Peyer's patch (tissue), 4 donors: ENCODE results near the gene ACSM2B. TPM values are rescaled to one million over a fixed set of nuclear protein-coding genes. Genes with fewer than 3 reads are reported as not detected.
"Not testable (repeated sequence)": the region's sequence is repeated elsewhere in the genome, so short reads cannot be mapped to it uniquely, and the experiment has no call there.

Experiments used
- DNase-seq, 3 donors: peaks; one replicate each; pipeline ENCODE4 v3.0.0-alpha.2; 2017 to 2019
- H3K27ac ChIP-seq, 4 donors: fragments of 200-600 bp; sonication (generic); one replicate each; pipeline ENCODE4 v1.5.1; 2016 to 2019
- H3K27me3 ChIP-seq, 2 donors: fragments of 200-600 bp; sonication (generic); one replicate each; pipeline ENCODE4 v1.5.1; 2019
- H3K36me3 ChIP-seq, 3 donors: fragments of 200-600 bp; sonication (generic); one replicate each; pipeline ENCODE4 v1.5.1; 2016 to 2019
- H3K4me1 ChIP-seq, 4 donors: fragments of 200-600 bp; sonication (generic); one replicate each; pipeline ENCODE4 v1.5.1; 2016 to 2019
- H3K4me3 ChIP-seq, 4 donors: fragments of 200-600 bp; sonication (generic); 1 replicate in 3 of 4; 2 replicates in 1 of 4; pipeline ENCODE4 v1.5.1; 2016 to 2019; ENCODE audit warnings: mild to moderate bottlenecking in 1 of 4
- H3K9me3 ChIP-seq, 4 donors: fragments of 200-600 bp; sonication (generic); one replicate each; pipeline ENCODE4 v1.5.1; 2016 to 2019; ENCODE audit warnings: mild to moderate bottlenecking in 1 of 4
- CTCF ChIP-seq, 6 experiments: fragments of 450-650 bp in 4 of 6; fragments of 200-600 bp in 2 of 6; sonication (generic) in 1 of 6; IDR thresholded peaks; one replicate each; pipeline ENCODE4 v1.5.1; 2017 to 2019; ENCODE audit warnings: antibody characterized with exemption in 6 of 6, mild to moderate bottlenecking in 3 of 6, moderate library complexity in 1 of 6
- POLR2A ChIP-seq, 2 donors: fragments of 450-650 bp; IDR thresholded peaks; one replicate each; pipeline ENCODE4 v1.5.1; 2017; ENCODE audit warnings: antibody characterized with exemption in 2 of 2, mild to moderate bottlenecking in 2 of 2, moderate library complexity in 2 of 2
- total RNA-seq, 4 donors: library from RNA; depleted of rRNA; stranded (reverse); fragments of >200 nt; gene quantifications; one replicate each; pipeline ENCODE4 v1.1.0, GENCODE V29; 2016

Gene ACSM2B
- total RNA-seq, 4 donors from 2014 or later, result not detected

DNA sequence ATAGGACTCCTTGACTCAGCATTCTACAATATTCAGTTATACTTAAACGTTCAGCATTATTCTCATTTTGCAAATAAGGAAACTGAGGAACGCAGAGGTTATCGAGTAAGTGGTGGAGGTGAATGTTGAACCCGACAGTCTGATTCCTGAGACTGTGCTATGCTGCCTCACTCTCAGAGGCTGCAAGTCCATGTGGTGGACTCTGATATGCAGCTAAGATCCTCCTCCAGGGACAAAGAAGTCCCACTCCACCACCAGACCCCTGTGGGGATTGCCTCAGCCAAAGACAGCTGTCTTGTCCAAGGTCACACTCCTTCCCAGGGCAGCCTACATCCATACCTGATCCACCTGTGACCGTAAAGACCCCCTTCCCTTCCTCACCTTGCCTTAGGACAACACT is 37.5 kb downstream of the ACSM2B start:
- no peak overlapping the region for H3K4me3 ChIP-seq

GRCh38 chr16:20538181-20538580 is 38.0 kb downstream of the ACSM2B start:
- no peak for TF ChIP-seq POLR2A (IDR thresholded peaks at IDR 0.05)
- no peak for TF ChIP-seq CTCF (IDR thresholded peaks at IDR 0.05)
- no peak overlapping the region for H3K27ac ChIP-seq
- no peaks in the 10 kb centered on the region for H3K9me3 ChIP-seq
- no peaks in the 10 kb centered on the region for H3K4me1 ChIP-seq
- H3K36me3 ChIP-seq, result no peaks in the 10 kb centered on the region
- H3K27me3 ChIP-seq, result no peaks in the 10 kb centered on the region
- H3K4me3 ChIP-seq, result no peak overlapping the region
- DNase-seq, result no peak

More for the DNA sequence above, 37.5 kb downstream of the ACSM2B start:
- Histone ChIP-seq H3K9me3 (no peaks in the 10 kb centered on the region), H3K27ac (no peak overlapping the region), H3K4me1 (no peaks in the 10 kb centered on the region), H3K36me3 (no peaks in the 10 kb centered on the region), H3K27me3 (no peaks in the 10 kb centered on the region)
- no peak for TF ChIP-seq CTCF (IDR thresholded peaks at IDR 0.05)
- no peak for TF ChIP-seq POLR2A (IDR thresholded peaks at IDR 0.05)
- DNase-seq, result no peak

GRCh38 chr16:20536669-20537068 is 39.5 kb downstream of the ACSM2B start:
- H3K4me3 ChIP-seq, H3K27ac ChIP-seq, H3K4me1 ChIP-seq, H3K9me3 ChIP-seq, H3K27me3 ChIP-seq, H3K36me3 ChIP-seq, DNase-seq: not testable (repeated sequence)

DNA sequence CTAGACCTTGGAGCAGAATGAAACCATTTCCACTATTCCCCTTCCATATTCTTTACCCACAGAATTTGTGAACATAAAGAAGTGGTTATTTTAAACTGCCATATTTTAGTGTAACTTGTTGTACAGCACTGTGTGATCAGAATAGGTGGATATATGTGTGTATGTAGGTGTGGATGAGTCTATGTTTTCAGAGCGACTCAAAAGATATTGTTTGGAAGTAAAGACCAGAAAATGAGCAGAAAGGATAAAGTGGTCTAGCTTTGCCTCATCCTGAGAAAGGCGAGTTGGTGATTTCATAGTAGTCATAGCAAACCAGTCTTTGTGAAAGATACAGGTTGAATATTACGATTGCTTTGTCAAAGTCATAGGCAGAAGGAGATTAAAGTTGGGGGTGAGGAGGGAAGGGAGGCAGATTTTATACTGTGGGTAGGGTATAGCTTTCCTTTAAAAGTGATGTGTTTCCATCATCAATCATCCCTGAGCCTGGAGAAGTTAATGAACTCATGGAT is 43.8 kb downstream of the ACSM2B start:
- H3K4me1 ChIP-seq, H3K36me3 ChIP-seq, H3K27me3 ChIP-seq, DNase-seq, H3K9me3 ChIP-seq, H3K4me3 ChIP-seq, H3K27ac ChIP-seq: not testable (repeated sequence)

DNA sequence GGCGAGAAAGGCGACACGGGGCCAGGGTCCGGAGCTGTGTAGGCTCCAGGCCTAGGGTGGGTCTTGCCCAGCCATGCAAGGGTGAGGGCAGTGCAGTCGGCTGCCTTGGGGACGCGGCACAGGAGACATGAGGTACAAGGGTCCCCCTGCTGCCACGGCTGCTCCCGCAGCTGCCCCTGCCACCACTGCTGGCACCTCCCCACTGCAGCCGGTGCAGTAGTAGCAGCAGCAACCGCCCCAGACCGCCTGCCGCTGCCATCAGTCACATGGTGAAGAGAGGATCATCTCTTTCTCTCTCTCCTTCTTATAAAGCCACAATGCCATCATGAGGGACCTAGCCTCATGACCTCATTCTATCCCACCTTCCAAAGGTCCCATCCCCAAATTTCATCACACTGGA is 44.4 kb downstream of the ACSM2B start:
- not testable (repeated sequence) for H3K27me3 ChIP-seq, H3K36me3 ChIP-seq, H3K9me3 ChIP-seq, H3K4me3 ChIP-seq, H3K4me1 ChIP-seq, DNase-seq, H3K27ac ChIP-seq

DNA sequence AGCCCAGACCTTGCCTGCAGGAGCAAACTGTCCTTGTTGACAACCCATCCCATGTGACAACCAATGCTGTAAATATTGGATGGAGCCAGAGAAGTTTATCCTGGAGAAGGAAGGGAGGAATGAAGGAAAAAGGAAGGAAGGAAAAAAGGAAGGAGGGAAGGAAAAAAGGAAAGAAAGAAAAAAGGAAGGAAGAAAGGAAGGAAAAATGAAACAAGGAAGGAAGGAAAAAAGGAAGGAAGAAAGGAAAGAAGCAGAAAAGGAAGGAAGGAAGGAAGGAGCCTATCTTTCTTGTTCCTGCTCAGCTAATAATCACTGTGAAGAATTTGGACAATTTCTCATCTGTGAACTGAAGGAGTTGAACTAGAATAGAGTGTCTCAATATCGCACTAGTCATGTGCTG is 56.1 kb downstream of the ACSM2B start:
- TF ChIP-seq POLR2A (IDR thresholded peaks at IDR 0.05) (no peak), CTCF (IDR thresholded peaks at IDR 0.05) (no peak)
- H3K4me3 ChIP-seq, result no peak overlapping the region
- no peak overlapping the region for H3K27ac ChIP-seq
- H3K9me3 ChIP-seq, result no peaks in the 10 kb centered on the region
- H3K27me3 ChIP-seq, result no peaks in the 10 kb centered on the region
- no peaks in the 10 kb centered on the region for H3K4me1 ChIP-seq
- H3K36me3 ChIP-seq, result no peaks in the 10 kb centered on the region
- no peak for DNase-seq

DNA sequence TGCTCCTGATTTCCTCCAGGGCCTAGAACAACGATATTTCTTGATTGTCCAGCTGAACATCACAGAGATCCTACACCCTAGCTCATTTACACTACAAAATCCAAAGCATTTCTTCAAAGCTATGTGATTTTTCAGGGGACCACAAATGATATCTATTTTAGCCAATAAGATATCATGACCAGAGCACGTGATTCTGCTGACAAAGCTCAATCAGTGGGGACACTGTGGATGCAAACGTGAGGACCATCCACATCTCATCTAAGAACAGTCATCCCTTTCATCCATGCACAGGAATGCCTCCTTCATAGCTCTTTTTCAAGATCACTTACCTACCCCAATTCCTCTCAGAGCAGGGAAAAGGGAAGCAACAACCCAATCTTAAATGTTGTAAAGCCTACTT is 56.9 kb downstream of the ACSM2B start:
- TF ChIP-seq CTCF (IDR thresholded peaks at IDR 0.05), result no peak
- no peak for TF ChIP-seq POLR2A (IDR thresholded peaks at IDR 0.05)
- no peak for DNase-seq
- Histone ChIP-seq H3K36me3 (no peaks in the 10 kb centered on the region), H3K27me3 (no peaks in the 10 kb centered on the region), H3K27ac (no peak overlapping the region), H3K4me1 (no peaks in the 10 kb centered on the region), H3K4me3 (no peak overlapping the region), H3K9me3 (no peaks in the 10 kb centered on the region)
